Small intestine (tissue), 7 donors: ENCODE measurements around the gene ATP2B1. TPM values are rescaled to one million over a fixed set of nuclear protein-coding genes. Genes with fewer than 3 reads are reported as not detected.

Experiments
- DNase-seq, 2 donors: peaks; one replicate each; pipeline versions ENCODE4 v3.0.0 to v3.0.0-alpha.2; 2013
- FAIRE-seq: peaks from 2 replicates; lab custom pipeline; 2012; peaks lifted over from hg19 to GRCh38; lab: Jason Lieb, UNC
- H3K27ac ChIP-seq, 3 donors: one replicate each; pipeline ENCODE4 v1.5.1; 2013; ENCODE audit warnings: low read length in 2 of 3, mild to moderate bottlenecking in 2 of 3, control low read depth in 1 of 3, inconsistent platforms in 1 of 3, low read depth in 1 of 3, moderate library complexity in 1 of 3
- H3K27me3 ChIP-seq, 3 donors: one replicate each; pipeline ENCODE4 v1.6.1; 2013; ENCODE audit warnings: low read length in 3 of 3, inconsistent platforms in 1 of 3; ENCODE audit not compliant: control insufficient read depth in 3 of 3, insufficient read depth in 3 of 3
- H3K36me3 ChIP-seq, 3 donors: one replicate each; pipeline ENCODE4 v1.6.1; 2013; ENCODE audit warnings: low read length in 3 of 3, inconsistent platforms in 1 of 3, low read depth in 1 of 3, mild to moderate bottlenecking in 1 of 3, moderate library complexity in 1 of 3; ENCODE audit not compliant: control insufficient read depth in 3 of 3, insufficient read depth in 2 of 3
- H3K4me1 ChIP-seq, 3 donors: one replicate each; pipeline ENCODE4 v1.6.1; 2013; ENCODE audit warnings: low read length in 2 of 3, inconsistent platforms in 1 of 3, low read depth in 1 of 3, mild to moderate bottlenecking in 1 of 3, moderate library complexity in 1 of 3; ENCODE audit not compliant: control insufficient read depth in 3 of 3, insufficient read depth in 2 of 3
- H3K4me3 ChIP-seq, 3 donors: one replicate each; pipeline ENCODE4 v1.5.1; 2013; ENCODE audit warnings: low read length in 3 of 3, control low read depth in 1 of 3, inconsistent platforms in 1 of 3, low read depth in 1 of 3, mild to moderate bottlenecking in 1 of 3, moderate library complexity in 1 of 3
- H3K9me3 ChIP-seq, 2 donors: one replicate each; pipeline ENCODE4 v1.6.1; 2013; ENCODE audit warnings: low read depth in 1 of 2, low read length in 1 of 2; ENCODE audit not compliant: control insufficient read depth in 2 of 2, insufficient read depth in 1 of 2
- WGBS, 3 donors: extraction: QIAGEN DNeasy Blood & Tissue Kit; methylation state at CpG; one replicate each; pipeline ENCODE4 v1.1.7; 2013; 5-methylcytosine and 5-hydroxymethylcytosine counted together
- polyA plus RNA-seq, 4 donors: library from polyadenylated mRNA; stranded (reverse) in 3 of 4; unstranded in 1 of 4; fragments of 200-250 nt in 3 of 4; fragments of 120-200 nt in 1 of 4; gene quantifications; one replicate each; pipeline versions ENCODE4 v1.2.1 to v1.2.3, GENCODE V29; 2013
- donor health status: healthy with polysubstance abuse.
- donor health status: control.
- donor health status: control.
- donor health status: Bipolar disorder and iron deficiency.
- donor health status: healthy.

ATP2B1 gene
- polyA plus RNA-seq, 4 donors = 13.2 to 76.2 (median 17.9) TPM

- no peaks in the 10 kb centered on the region for H3K27me3 ChIP-seq
- no peak overlapping the region for H3K4me3 ChIP-seq
- DNase-seq (no peak), FAIRE-seq (no peak)
- WGBS, 3 donors = 88 to 91% (median 90%) methylated on average over 1 of the region's 1 CpG
- no peaks in the 10 kb centered on the region for H3K36me3 ChIP-seq
- no peaks in the 10 kb centered on the region for H3K9me3 ChIP-seq
- H3K4me1 ChIP-seq = no peaks in the 10 kb centered on the region
- no peak overlapping the region for H3K27ac ChIP-seq
Measured at GRCh38 chr12:89748791-89749190, 40.2 kb upstream of the ATP2B1 start.

- Histone ChIP-seq H3K36me3 (no peaks in the 10 kb centered on the region), H3K9me3 (peaks cover 0 to 3% of the 10 kb centered on the region in 2 donors), H3K4me3 (no peak overlapping the region), H3K27ac (no peak overlapping the region), H3K4me1 (no peaks in the 10 kb centered on the region), H3K27me3 (no peaks in the 10 kb centered on the region)
- WGBS, 3 donors = 74 to 78% (median 77%) methylated on average over 2 of the region's 2 CpGs
- FAIRE-seq (no peak), DNase-seq (no peak)
Measured at GRCh38 chr12:89745286-89745685, 36.6 kb upstream of the ATP2B1 start.

DNA sequence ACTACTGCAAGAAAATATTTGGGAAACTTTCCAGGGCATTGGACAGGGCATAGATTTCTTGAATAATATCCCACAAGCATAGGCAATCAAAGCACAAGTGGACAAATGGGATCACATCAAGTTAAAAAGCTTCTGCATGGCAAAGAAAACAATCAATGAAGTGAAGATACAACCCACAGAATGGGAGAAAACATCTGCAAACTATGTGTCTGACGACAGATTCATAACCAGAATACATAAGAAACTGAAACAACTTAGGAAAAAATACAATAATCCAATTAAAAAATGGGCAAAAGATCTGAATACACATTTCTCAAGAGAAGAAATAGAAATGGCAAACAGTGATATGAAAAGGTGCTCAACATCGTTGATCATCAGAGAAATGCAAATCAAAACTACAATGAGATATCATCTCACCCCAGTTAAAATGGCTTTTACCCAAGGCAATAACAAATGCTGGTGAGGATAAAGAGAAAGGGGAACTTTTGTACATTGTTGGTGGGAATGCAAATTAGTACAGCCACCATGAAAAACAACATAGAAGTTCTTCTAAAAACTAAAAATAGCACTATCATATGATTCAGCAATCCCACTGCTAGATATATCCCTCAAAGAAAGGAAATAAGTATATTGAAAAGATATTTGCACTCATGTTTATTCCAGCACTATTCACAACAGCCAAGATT is 33.8 kb upstream of the ATP2B1 start:
- Histone ChIP-seq H3K27me3 (no peaks in the 10 kb centered on the region), H3K27ac (no peak overlapping the region), H3K4me1 (no peaks in the 10 kb centered on the region), H3K36me3 (no peaks in the 10 kb centered on the region), H3K9me3 (peaks cover 0 to 3% of the 10 kb centered on the region in 2 donors), H3K4me3 (no peak overlapping the region)
- no peak for FAIRE-seq
- WGBS, 3 donors = 75 to 83% (median 80%) methylated on average over 2 of the region's 2 CpGs
- DNase-seq = no peak

DNA sequence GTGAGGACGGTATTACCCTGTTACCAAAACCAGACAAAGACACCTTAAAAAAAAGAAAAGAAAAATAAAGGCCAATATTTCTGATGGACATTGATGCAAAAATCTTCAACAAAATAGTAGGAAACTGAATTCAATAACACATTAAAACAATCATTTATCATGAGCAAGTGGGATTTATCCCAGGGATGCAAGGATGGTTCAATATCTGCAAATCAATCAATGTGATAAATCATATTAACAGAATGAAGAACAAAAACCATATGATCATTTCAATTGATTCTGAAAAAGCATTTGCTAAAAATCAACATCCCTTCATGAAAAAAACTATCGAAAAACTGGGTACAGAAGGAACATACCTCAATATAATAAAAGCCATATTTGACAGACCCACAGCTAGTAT is 32.3 kb upstream of the ATP2B1 start:
- no peak for FAIRE-seq
- DNase-seq = no peak
- peaks cover 0 to 3% of the 10 kb centered on the region in 2 donors for H3K9me3 ChIP-seq
- no peaks in the 10 kb centered on the region for H3K4me1 ChIP-seq
- no peak overlapping the region for H3K4me3 ChIP-seq
- 96% methylated on average over 2 of the region's 2 CpGs for whole genome bisulfite sequencing, 3 donors
- H3K27ac ChIP-seq = no peak overlapping the region
- H3K36me3 ChIP-seq = no peaks in the 10 kb centered on the region
- H3K27me3 ChIP-seq = no peaks in the 10 kb centered on the region

- DNase-seq = no peak
Measured at GRCh38 chr12:89736995-89737394, 28.4 kb upstream of the ATP2B1 start.

GRCh38 chr12:89733579-89734201 is 25.1 kb upstream of the ATP2B1 start:
- Histone ChIP-seq H3K27ac (no peak overlapping the region), H3K27me3 (no peaks in the 10 kb centered on the region), H3K4me1 (no peaks in the 10 kb centered on the region), H3K4me3 (no peak overlapping the region), H3K36me3 (no peaks in the 10 kb centered on the region), H3K9me3 (peaks cover 0 to 6% of the 10 kb centered on the region in 2 donors)
- FAIRE-seq (no peak), DNase-seq (no peak)
- WGBS, 3 donors = 70 to 78% (median 75%) methylated on average over 5 of the region's 5 CpGs

More at GRCh38 chr12:89736995-89737394, 28.4 kb upstream of the ATP2B1 start:
- 68 to 79% (median 78%) methylated on average over 1 of the region's 1 CpG for WGBS, 3 donors
- no peak overlapping the region for H3K4me3 ChIP-seq
- no peaks in the 10 kb centered on the region for H3K27me3 ChIP-seq
- H3K36me3 ChIP-seq = no peaks in the 10 kb centered on the region
- H3K9me3 ChIP-seq = peaks cover 0 to 9% of the 10 kb centered on the region in 2 donors
- no peaks in the 10 kb centered on the region for H3K4me1 ChIP-seq
- no peak for FAIRE-seq
- H3K27ac ChIP-seq = no peak overlapping the region

- DNase-seq (no peak), FAIRE-seq (no peak)
- H3K27me3 ChIP-seq = no peaks in the 10 kb centered on the region
- WGBS, 3 donors = 49 to 57% (median 54%) methylated on average over 2 of the region's 2 CpGs
- H3K4me1 ChIP-seq = no peaks in the 10 kb centered on the region
- no peak overlapping the region for H3K27ac ChIP-seq
- no peak overlapping the region for H3K4me3 ChIP-seq
- H3K36me3 ChIP-seq = no peaks in the 10 kb centered on the region
- peaks cover 0 to 6% of the 10 kb centered on the region in 2 donors for H3K9me3 ChIP-seq
Measured at GRCh38 chr12:89732522-89732921, 23.9 kb upstream of the ATP2B1 start.

- FAIRE-seq (no peak), DNase-seq (no peak)
- Histone ChIP-seq H3K27ac (no peak overlapping the region), H3K4me3 (no peak overlapping the region), H3K9me3 (peaks cover 0 to 6% of the 10 kb centered on the region in 2 donors), H3K36me3 (no peaks in the 10 kb centered on the region), H3K27me3 (no peaks in the 10 kb centered on the region), H3K4me1 (no peaks in the 10 kb centered on the region)
- WGBS, 3 donors = 62 to 79% (median 76%) methylated on average over 2 of the region's 2 CpGs
Measured at GRCh38 chr12:89731614-89732013, 23.0 kb upstream of the ATP2B1 start.
